Measurements from ENCODE around the gene CSTF1. TPM values are rescaled to one million over a fixed set of nuclear protein-coding genes. Genes with fewer than 3 reads are reported as not detected.

CSTF1 gene
- total and polyA plus RNA-seq, 4 donors = 11.9 to 20.2 (median 16.0) TPM

DNA sequence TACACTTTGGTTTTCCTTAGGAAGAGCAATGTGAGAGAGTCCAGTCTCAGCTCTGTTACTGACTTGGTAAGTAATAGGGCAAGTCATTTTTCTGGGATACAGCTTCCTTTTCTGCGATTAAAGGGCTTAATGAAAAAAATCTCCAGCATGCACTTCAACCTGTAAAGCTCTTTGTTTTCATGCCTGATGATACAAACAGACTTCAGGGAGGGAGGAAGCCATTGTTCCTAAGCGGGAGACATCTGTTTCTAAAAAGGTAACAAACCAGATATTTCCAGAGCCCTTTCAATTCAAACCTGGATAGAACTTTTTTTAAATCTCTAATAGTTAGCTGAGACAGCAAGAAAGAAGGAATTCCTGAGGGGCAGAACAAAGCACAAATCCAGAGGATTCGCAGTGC lies 14.5 kb downstream of the CSTF1 start (continued):
- TF ChIP-seq, protein P1, sequence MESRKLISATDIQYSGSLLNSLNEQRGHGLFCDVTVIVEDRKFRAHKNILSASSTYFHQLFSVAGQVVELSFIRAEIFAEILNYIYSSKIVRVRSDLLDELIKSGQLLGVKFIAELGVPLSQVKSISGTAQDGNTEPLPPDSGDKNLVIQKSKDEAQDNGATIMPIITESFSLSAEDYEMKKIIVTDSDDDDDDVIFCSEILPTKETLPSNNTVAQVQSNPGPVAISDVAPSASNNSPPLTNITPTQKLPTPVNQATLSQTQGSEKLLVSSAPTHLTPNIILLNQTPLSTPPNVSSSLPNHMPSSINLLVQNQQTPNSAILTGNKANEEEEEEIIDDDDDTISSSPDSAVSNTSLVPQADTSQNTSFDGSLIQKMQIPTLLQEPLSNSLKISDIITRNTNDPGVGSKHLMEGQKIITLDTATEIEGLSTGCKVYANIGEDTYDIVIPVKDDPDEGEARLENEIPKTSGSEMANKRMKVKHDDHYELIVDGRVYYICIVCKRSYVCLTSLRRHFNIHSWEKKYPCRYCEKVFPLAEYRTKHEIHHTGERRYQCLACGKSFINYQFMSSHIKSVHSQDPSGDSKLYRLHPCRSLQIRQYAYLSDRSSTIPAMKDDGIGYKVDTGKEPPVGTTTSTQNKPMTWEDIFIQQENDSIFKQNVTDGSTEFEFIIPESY (IDR thresholded peaks at IDR 0.05) = no peak
- TF ChIP-seq FOXA2 (IDR thresholded peaks at IDR 0.05) (no peak), NR2F2 (IDR thresholded peaks at IDR 0.05) (no peak), HNF4A (conservative IDR thresholded peaks at IDR 0.05) (no peak), TAF1 (conservative IDR thresholded peaks at IDR 0.05) (no peak), JUND (IDR thresholded peaks at IDR 0.05) (no peak), RAD21 (IDR thresholded peaks at IDR 0.05) (no peak), HNF4G (IDR thresholded peaks at IDR 0.05) (no peak)
- TF ChIP-seq, protein P2, sequence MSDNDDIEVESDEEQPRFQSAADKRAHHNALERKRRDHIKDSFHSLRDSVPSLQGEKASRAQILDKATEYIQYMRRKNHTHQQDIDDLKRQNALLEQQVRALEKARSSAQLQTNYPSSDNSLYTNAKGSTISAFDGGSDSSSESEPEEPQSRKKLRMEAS (IDR thresholded peaks at IDR 0.05) = no peak

DNA sequence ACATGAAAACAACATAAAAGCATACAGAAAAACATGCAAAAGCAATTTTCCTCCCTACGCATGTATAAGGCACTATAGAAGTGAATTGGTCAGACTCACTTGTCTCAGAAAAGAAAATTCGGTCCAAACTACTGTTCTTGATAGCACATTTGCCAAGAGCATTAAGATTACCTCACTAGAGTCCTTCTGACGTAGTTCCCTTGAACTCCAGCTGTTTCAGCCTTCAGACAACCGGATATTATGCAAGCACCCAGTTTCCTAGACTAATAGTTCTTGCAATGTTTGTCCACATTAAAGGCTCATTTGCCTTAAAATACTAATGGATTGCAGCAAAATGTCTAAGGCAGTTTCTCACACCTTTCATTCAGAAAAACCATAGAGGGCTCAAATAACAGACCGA lies 17.1 kb downstream of the CSTF1 start:
- H3K9ac ChIP-seq (ENCODE audit: low read depth in 1 of 2, low read length in 2 of 2) = no peak overlapping the region
- H3K27ac ChIP-seq (ENCODE audit: low read depth in 1 of 2, low read length in 2 of 2) = peak overlapping the region; percentile 65 to 71
- H3K36me3 ChIP-seq (ENCODE audit: control insufficient read depth in 4 of 4, insufficient read depth in 3 of 4, low read depth in 1 of 4, low read length in 3 of 4) = peaks cover 9 to 17% (median 12%) of the 10 kb centered on the region in 4 donors
- no peaks in the 10 kb centered on the region for H3K9me3 ChIP-seq (ENCODE audit: control insufficient read depth in 4 of 4, low read length in 3 of 4)
- H3K4me3 ChIP-seq (ENCODE audit: low read depth in 1 of 3, low read length in 3 of 3) = no peak overlapping the region
- H3K27me3 ChIP-seq (ENCODE audit: control insufficient read depth in 4 of 4, insufficient read depth in 4 of 4, low read length in 3 of 4) = no peaks in the 10 kb centered on the region
- 62% methylated on average over 5 of the region's 5 CpGs for WGBS
- TF ChIP-seq RXRA (IDR thresholded peaks at IDR 0.05) (peak; percentile 17 to 56), HNF4G (IDR thresholded peaks at IDR 0.05) (no peak), HNF4A (conservative IDR thresholded peaks at IDR 0.05) (peak; percentile 16 to 45), GABPA (IDR thresholded peaks at IDR 0.05 in 1 of 2, conservative IDR thresholded peaks at IDR 0.05 in 1 of 2) (peak; percentile 78 to 88), RAD21 (IDR thresholded peaks at IDR 0.05) (peak in 1 of 2 donors; percentile 19), EGR1 (IDR thresholded peaks at IDR 0.05; ENCODE audit: low read depth in 2 of 2) (no peak), FOXA2 (IDR thresholded peaks at IDR 0.05) (no peak), CTCF (IDR thresholded peaks at IDR 0.05; ENCODE audit: low read depth, low read length, missing input control) (no peak), SP1 (IDR thresholded peaks at IDR 0.05) (no peak), JUND (IDR thresholded peaks at IDR 0.05) (no peak), NR2F2 (IDR thresholded peaks at IDR 0.05) (peak; percentile 14), YY1 (IDR thresholded peaks at IDR 0.05) (no peak), FOXA1 (IDR thresholded peaks at IDR 0.05) (no peak), TAF1 (conservative IDR thresholded peaks at IDR 0.05) (no peak)
- TF ChIP-seq, protein P3, sequence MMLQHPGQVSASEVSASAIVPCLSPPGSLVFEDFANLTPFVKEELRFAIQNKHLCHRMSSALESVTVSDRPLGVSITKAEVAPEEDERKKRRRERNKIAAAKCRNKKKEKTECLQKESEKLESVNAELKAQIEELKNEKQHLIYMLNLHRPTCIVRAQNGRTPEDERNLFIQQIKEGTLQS (IDR thresholded peaks at IDR 0.05) = no peak
- TF ChIP-seq, protein P4, sequence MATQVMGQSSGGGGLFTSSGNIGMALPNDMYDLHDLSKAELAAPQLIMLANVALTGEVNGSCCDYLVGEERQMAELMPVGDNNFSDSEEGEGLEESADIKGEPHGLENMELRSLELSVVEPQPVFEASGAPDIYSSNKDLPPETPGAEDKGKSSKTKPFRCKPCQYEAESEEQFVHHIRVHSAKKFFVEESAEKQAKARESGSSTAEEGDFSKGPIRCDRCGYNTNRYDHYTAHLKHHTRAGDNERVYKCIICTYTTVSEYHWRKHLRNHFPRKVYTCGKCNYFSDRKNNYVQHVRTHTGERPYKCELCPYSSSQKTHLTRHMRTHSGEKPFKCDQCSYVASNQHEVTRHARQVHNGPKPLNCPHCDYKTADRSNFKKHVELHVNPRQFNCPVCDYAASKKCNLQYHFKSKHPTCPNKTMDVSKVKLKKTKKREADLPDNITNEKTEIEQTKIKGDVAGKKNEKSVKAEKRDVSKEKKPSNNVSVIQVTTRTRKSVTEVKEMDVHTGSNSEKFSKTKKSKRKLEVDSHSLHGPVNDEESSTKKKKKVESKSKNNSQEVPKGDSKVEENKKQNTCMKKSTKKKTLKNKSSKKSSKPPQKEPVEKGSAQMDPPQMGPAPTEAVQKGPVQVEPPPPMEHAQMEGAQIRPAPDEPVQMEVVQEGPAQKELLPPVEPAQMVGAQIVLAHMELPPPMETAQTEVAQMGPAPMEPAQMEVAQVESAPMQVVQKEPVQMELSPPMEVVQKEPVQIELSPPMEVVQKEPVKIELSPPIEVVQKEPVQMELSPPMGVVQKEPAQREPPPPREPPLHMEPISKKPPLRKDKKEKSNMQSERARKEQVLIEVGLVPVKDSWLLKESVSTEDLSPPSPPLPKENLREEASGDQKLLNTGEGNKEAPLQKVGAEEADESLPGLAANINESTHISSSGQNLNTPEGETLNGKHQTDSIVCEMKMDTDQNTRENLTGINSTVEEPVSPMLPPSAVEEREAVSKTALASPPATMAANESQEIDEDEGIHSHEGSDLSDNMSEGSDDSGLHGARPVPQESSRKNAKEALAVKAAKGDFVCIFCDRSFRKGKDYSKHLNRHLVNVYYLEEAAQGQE (IDR thresholded peaks at IDR 0.05) = no peak
- TF ChIP-seq, protein P2 (IDR thresholded peaks at IDR 0.05) = no peak
- TF ChIP-seq, protein P1 (IDR thresholded peaks at IDR 0.05) = no peak
- DNase-seq (ENCODE audit: low spot score) = no peak
- peaks cover 2 to 30% (median 23%) of the 10 kb centered on the region in 4 donors for H3K4me1 ChIP-seq (ENCODE audit: control insufficient read depth in 4 of 4, insufficient read depth in 4 of 4, low read length in 3 of 4)

All from liver (tissue), 9 donors.